ENCODE data around the gene EIF4A3. TPM values are rescaled to one million over a fixed set of nuclear protein-coding genes. Genes with fewer than 3 reads are reported as not detected.

Gene EIF4A3
- total RNA-seq, 4 donors from 2014 or later, result 34.5 to 69.0 (median 59.2) TPM

DNA sequence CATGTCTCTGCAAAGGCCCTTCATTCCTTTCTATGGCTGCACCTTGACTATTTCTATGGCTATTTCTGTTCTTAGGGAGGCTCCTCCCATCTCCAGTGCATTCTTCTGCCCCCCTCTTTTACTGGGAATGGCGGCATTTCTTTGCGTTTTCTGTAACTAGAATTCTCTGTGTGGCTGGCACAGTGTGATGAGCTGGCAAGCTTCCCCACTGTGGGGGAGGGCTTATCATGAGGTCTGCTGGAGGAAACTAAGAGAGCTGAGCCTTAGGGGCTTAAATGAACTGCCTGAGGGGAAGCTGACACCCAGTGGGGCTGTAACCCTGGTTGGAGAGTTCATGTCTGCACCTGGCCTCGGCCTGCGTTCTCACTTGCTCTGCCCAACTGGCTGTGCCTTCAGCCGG, 21.4 kb upstream of the EIF4A3 start:
- Histone ChIP-seq H3K27ac (peak overlapping the region in 1 of 4 donors; percentile 20), H3K9me3 (no peaks in the 10 kb centered on the region)

GRCh38 chr17:80166446-80166845, 19.5 kb upstream of the EIF4A3 start:
- H3K4me3 ChIP-seq, result no peak overlapping the region
- peaks cover 0 to 5% (median 0%) of the 10 kb centered on the region in 4 donors for H3K4me1 ChIP-seq

More for the DNA sequence above, 21.4 kb upstream of the EIF4A3 start:
- peaks cover 0 to 5% (median 0%) of the 10 kb centered on the region in 4 donors for H3K4me1 ChIP-seq
- no peaks in the 10 kb centered on the region for H3K27me3 ChIP-seq
- WGBS, 2 donors, result 45 to 64% methylated on average over 5 of the region's 5 CpGs
- TF ChIP-seq EP300 (IDR thresholded peaks at IDR 0.05) (no peak), POLR2A (IDR thresholded peaks at IDR 0.05) (no peak)
- TF ChIP-seq, protein P1, sequence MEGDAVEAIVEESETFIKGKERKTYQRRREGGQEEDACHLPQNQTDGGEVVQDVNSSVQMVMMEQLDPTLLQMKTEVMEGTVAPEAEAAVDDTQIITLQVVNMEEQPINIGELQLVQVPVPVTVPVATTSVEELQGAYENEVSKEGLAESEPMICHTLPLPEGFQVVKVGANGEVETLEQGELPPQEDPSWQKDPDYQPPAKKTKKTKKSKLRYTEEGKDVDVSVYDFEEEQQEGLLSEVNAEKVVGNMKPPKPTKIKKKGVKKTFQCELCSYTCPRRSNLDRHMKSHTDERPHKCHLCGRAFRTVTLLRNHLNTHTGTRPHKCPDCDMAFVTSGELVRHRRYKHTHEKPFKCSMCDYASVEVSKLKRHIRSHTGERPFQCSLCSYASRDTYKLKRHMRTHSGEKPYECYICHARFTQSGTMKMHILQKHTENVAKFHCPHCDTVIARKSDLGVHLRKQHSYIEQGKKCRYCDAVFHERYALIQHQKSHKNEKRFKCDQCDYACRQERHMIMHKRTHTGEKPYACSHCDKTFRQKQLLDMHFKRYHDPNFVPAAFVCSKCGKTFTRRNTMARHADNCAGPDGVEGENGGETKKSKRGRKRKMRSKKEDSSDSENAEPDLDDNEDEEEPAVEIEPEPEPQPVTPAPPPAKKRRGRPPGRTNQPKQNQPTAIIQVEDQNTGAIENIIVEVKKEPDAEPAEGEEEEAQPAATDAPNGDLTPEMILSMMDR (IDR thresholded peaks at IDR 0.05), result no peak
- H3K36me3 ChIP-seq, result no peaks in the 10 kb centered on the region
- H3K4me3 ChIP-seq, result no peak overlapping the region
- DNase-seq (ENCODE audit: low spot score in 2 of 2), result no peak

GRCh38 chr17:80164185-80164584, 17.3 kb upstream of the EIF4A3 start:
- TF ChIP-seq EP300 (IDR thresholded peaks at IDR 0.05), result no peak
- no peak for TF ChIP-seq POLR2A (IDR thresholded peaks at IDR 0.05)
- TF ChIP-seq, protein P1 (IDR thresholded peaks at IDR 0.05), result no peak
- WGBS, 2 donors, result 50 to 70% methylated on average over 11 of the region's 11 CpGs
- Histone ChIP-seq H3K36me3 (no peaks in the 10 kb centered on the region), H3K9me3 (no peaks in the 10 kb centered on the region), H3K4me1 (no peaks in the 10 kb centered on the region), H3K27ac (no peak overlapping the region), H3K4me3 (no peak overlapping the region), H3K27me3 (no peaks in the 10 kb centered on the region)
- DNase-seq (ENCODE audit: low spot score in 2 of 2), result no peak

More at GRCh38 chr17:80166446-80166845, 19.5 kb upstream of the EIF4A3 start:
- TF ChIP-seq EP300 (IDR thresholded peaks at IDR 0.05) (no peak), POLR2A (IDR thresholded peaks at IDR 0.05) (no peak)
- TF ChIP-seq, protein P1 (IDR thresholded peaks at IDR 0.05), result no peak
- WGBS, 2 donors, result 85% methylated on average over 6 of the region's 6 CpGs
- H3K27me3 ChIP-seq, result no peaks in the 10 kb centered on the region
- H3K9me3 ChIP-seq, result no peaks in the 10 kb centered on the region
- H3K27ac ChIP-seq, result no peak overlapping the region
- DNase-seq (ENCODE audit: low spot score in 2 of 2), result no peak
- H3K36me3 ChIP-seq, result no peaks in the 10 kb centered on the region

DNA sequence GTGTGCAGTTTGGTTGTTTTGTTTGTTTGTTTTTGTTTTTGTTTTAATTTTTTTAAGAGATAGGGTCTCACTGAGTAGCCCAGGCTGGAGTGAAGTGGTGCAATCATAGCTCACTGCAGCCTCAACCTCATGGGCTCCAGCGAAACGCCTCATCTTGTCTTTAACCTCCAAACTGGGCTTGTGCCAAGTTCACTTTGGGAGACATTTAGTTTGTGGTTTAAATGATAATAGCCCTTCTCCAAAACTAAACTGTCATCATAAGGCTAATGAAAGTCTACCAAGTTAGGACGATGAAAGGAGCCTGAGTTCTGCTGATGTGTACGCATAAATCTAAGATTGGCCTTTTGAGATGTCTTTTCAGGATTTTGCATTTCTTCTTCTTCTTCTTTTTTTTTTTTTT, 16.4 kb upstream of the EIF4A3 start:
- Histone ChIP-seq H3K27me3 (no peaks in the 10 kb centered on the region), H3K9me3 (no peaks in the 10 kb centered on the region), H3K4me3 (no peak overlapping the region), H3K27ac (no peak overlapping the region), H3K4me1 (no peaks in the 10 kb centered on the region), H3K36me3 (no peaks in the 10 kb centered on the region)
- no peak for DNase-seq (ENCODE audit: low spot score in 2 of 2)
- TF ChIP-seq EP300 (IDR thresholded peaks at IDR 0.05) (no peak), POLR2A (IDR thresholded peaks at IDR 0.05) (no peak)
- TF ChIP-seq, protein P1 (IDR thresholded peaks at IDR 0.05), result no peak
- WGBS, 2 donors, result 77 to 85% methylated on average over 4 of the region's 4 CpGs

- Histone ChIP-seq H3K36me3 (peaks cover 0 to 2% (median 0%) of the 10 kb centered on the region in 3 donors), H3K27ac (no peak overlapping the region), H3K9me3 (peaks cover 0 to 5% (median 0%) of the 10 kb centered on the region in 4 donors), H3K4me3 (no peak overlapping the region), H3K4me1 (no peaks in the 10 kb centered on the region), H3K27me3 (no peaks in the 10 kb centered on the region)
- WGBS, 2 donors, result 26% methylated on average over 3 of the region's 3 CpGs
- no peak for DNase-seq (ENCODE audit: low spot score in 2 of 2)
- TF ChIP-seq EP300 (IDR thresholded peaks at IDR 0.05), result no peak
- no peak for TF ChIP-seq POLR2A (IDR thresholded peaks at IDR 0.05)
- TF ChIP-seq, protein P1 (IDR thresholded peaks at IDR 0.05), result no peak
These were observed 13.6 kb upstream of the EIF4A3 start for GRCh38 chr17:80160536-80160935.

All from tibial nerve (tissue), 4 donors.